ENCODE measurements around the gene DSCAM. TPM values are rescaled to one million over a fixed set of nuclear protein-coding genes. Genes with fewer than 3 reads are reported as not detected.

Gene DSCAM
- total RNA-seq, 2 donors from 2014 or later = 0.05 TPM; not detected in 1

- H3K4me3 ChIP-seq = no peak overlapping the region
- H3K27ac ChIP-seq = no peak overlapping the region
- no peaks in the 10 kb centered on the region for H3K36me3 ChIP-seq
- DNase-seq = no peak
- H3K9me3 ChIP-seq = no peaks in the 10 kb centered on the region
- intact Hi-C loops (cut with DNase I) = no loop called here
- no peaks in the 10 kb centered on the region for H3K27me3 ChIP-seq
- H3K4me1 ChIP-seq = no peaks in the 10 kb centered on the region
- H3K9ac ChIP-seq (ENCODE audit: low read depth in 2 of 2, low read length in 2 of 2) = no peak overlapping the region
- TF ChIP-seq, protein P1, sequence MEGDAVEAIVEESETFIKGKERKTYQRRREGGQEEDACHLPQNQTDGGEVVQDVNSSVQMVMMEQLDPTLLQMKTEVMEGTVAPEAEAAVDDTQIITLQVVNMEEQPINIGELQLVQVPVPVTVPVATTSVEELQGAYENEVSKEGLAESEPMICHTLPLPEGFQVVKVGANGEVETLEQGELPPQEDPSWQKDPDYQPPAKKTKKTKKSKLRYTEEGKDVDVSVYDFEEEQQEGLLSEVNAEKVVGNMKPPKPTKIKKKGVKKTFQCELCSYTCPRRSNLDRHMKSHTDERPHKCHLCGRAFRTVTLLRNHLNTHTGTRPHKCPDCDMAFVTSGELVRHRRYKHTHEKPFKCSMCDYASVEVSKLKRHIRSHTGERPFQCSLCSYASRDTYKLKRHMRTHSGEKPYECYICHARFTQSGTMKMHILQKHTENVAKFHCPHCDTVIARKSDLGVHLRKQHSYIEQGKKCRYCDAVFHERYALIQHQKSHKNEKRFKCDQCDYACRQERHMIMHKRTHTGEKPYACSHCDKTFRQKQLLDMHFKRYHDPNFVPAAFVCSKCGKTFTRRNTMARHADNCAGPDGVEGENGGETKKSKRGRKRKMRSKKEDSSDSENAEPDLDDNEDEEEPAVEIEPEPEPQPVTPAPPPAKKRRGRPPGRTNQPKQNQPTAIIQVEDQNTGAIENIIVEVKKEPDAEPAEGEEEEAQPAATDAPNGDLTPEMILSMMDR (IDR thresholded peaks at IDR 0.05) = no peak
Observed at GRCh38 chr21:40227096-40227495, 619.9 kb downstream of the DSCAM start.

GRCh38 chr21:40215941-40216340 lies 631.0 kb downstream of the DSCAM start:
- Histone ChIP-seq H3K27ac (no peak overlapping the region), H3K27me3 (no peaks in the 10 kb centered on the region), H3K36me3 (no peaks in the 10 kb centered on the region), H3K4me1 (no peaks in the 10 kb centered on the region), H3K4me3 (no peak overlapping the region), H3K9ac (ENCODE audit: low read depth in 2 of 2, low read length in 2 of 2) (no peak overlapping the region), H3K9me3 (no peaks in the 10 kb centered on the region)
- DNase-seq = no peak
- TF ChIP-seq, protein P1 (IDR thresholded peaks at IDR 0.05) = no peak
- intact Hi-C loops (cut with DNase I) = no loop called here

DNA sequence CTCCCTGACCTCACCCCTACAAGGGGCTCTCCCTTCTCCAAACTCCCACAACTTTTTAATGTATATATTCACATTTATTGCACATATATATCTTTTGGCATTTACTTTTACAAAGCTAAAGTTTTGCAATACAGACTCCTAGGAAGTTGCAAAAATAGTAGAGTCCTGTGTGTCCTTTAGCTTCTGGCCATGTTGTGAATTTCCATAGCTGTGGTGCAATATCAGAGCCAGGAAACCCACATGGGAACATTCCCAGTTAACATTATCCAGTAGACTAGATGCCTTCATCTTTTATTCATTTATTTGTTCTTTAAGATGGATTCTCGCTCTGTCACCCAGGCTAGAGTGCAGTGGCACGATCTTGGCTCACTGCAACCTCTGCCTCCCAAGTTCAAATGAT lies 636.7 kb downstream of the DSCAM start:
- no peak overlapping the region for H3K4me3 ChIP-seq
- no peaks in the 10 kb centered on the region for H3K4me1 ChIP-seq
- intact Hi-C loops (cut with DNase I) = no loop called here
- H3K27me3 ChIP-seq = no peaks in the 10 kb centered on the region
- no peak overlapping the region for H3K9ac ChIP-seq (ENCODE audit: low read depth in 2 of 2, low read length in 2 of 2)
- no peak for DNase-seq
- TF ChIP-seq, protein P1 (IDR thresholded peaks at IDR 0.05) = no peak
- H3K36me3 ChIP-seq = no peaks in the 10 kb centered on the region
- H3K27ac ChIP-seq = no peak overlapping the region
- no peaks in the 10 kb centered on the region for H3K9me3 ChIP-seq

DNA sequence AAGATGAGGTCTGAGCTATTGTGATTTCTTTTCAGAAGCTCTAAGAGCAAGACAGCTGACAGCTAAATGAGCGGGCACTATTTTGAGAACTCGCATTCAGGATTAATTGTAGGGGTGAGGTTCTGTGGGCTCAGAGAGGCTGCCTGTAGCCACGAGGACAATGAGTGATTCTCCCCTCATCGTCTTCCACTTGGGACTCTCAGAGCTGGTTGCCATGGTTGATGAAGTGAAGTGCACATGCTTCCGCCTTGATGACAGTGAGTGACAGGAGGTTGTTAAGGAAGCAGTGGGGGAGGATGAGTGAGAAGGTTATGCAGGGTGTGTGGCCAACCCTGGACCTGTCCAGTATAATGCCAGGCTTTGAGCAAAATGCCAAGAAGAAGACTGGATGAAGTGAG lies 638.0 kb downstream of the DSCAM start:
- Histone ChIP-seq H3K9ac (ENCODE audit: low read depth in 2 of 2, low read length in 2 of 2) (no peak overlapping the region), H3K27me3 (no peaks in the 10 kb centered on the region), H3K36me3 (no peaks in the 10 kb centered on the region), H3K9me3 (no peaks in the 10 kb centered on the region), H3K27ac (no peak overlapping the region), H3K4me3 (no peak overlapping the region), H3K4me1 (no peaks in the 10 kb centered on the region)
- TF ChIP-seq, protein P1 (IDR thresholded peaks at IDR 0.05) = no peak
- no peak for DNase-seq
- intact Hi-C loops (cut with DNase I) = no loop called here

- intact Hi-C loops (cut with DNase I) = no loop called here
- Histone ChIP-seq H3K4me3 (no peak overlapping the region), H3K27me3 (no peaks in the 10 kb centered on the region), H3K4me1 (no peaks in the 10 kb centered on the region), H3K9me3 (no peaks in the 10 kb centered on the region), H3K27ac (no peak overlapping the region), H3K9ac (ENCODE audit: low read depth in 2 of 2, low read length in 2 of 2) (no peak overlapping the region), H3K36me3 (no peaks in the 10 kb centered on the region)
- DNase-seq = no peak
- TF ChIP-seq, protein P1 (IDR thresholded peaks at IDR 0.05) = no peak
Observed at GRCh38 chr21:40208206-40208947, 638.6 kb downstream of the DSCAM start.

Measured in colonic mucosa (tissue), 4 donors.